Stimulated activated CD4-positive, alpha-beta T cell treated with anti-CD3 and anti-CD28 coated beads, TNF-alpha, amount 100 ng/mL, for 4 hours (primary cell): ENCODE measurements around the gene TMEM161A.
"Not testable (repeated sequence)": the region's sequence is repeated elsewhere in the genome, so short reads cannot be mapped to it uniquely, and the experiment has no call there.

Source experiments
- DNase-seq, 3 experiments: peaks; one replicate each; pipeline ENCODE4 v3.0.0-alpha.2; 2020; ENCODE audit warnings: low read depth in 3 of 3

TMEM161A gene

DNA sequence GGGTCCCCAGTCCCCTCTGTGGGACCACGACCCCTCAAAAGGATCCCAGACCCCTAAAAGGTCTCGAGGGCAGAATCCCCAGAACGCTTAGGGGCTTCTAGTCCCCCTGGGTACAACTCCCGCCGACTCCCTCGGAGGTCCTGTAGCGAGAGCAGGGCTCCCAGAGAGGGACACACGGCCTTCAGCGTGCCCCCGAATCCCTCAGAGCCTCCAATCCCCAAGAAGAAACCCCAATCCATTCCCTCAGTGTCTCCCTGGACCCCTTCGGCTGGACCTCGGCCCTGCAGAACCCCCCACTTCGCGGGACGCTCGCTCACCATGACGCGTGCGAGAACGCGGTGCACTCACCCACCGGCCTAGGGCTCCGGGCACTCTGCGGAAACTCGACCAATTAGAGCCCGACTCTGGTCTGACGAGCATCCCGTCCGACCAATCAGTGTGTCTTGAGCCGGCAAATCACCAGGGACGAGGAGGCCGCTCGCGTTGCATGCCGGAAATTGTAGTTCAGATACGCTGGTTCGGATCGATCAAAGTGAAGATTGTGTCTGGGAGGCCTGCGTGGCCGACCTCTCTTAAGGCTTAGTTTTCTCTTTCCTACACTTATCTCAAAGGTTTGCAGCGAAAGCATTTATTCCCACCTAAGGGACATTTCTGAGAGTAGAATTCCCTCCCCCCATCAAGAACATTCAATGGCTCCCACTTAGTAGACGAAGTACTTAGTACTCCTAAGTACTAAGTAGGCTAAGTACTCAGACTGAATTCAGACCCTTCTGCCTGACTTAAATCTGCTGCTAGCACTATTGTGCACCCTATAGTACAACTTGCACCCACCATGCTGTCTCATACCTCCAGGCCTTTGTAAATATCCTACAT is at the start of gene TMEM161A:
Gene TMEM161A (minus strand): TSS at position 370 of the 873 bp plus-strand sequence. CDS start 50 bp downstream, at position 320.
- peak; percentile 89 to 93 (median 93) for DNase-seq

DNA sequence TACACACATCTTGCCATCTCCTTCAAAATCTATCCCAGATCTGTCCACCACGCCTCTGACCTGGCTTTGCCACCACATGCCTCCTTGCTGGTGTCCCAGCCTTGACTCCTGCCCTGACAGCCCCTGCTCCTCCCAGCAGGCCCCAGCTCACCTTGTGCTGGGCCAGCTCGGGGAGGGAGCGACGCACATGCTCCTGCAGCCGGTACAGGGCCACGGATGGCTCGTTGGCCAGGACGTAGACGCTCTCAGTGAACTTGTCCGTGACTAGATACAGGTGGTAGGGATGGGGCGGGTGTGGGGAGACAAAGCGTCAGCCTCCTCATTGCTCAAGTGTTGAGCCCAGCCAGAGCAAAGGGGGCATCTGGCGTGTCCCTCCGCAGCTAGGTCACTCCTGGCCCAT is 48.5 kb upstream of the TMEM161A start:
- no peak for DNase-seq

DNA sequence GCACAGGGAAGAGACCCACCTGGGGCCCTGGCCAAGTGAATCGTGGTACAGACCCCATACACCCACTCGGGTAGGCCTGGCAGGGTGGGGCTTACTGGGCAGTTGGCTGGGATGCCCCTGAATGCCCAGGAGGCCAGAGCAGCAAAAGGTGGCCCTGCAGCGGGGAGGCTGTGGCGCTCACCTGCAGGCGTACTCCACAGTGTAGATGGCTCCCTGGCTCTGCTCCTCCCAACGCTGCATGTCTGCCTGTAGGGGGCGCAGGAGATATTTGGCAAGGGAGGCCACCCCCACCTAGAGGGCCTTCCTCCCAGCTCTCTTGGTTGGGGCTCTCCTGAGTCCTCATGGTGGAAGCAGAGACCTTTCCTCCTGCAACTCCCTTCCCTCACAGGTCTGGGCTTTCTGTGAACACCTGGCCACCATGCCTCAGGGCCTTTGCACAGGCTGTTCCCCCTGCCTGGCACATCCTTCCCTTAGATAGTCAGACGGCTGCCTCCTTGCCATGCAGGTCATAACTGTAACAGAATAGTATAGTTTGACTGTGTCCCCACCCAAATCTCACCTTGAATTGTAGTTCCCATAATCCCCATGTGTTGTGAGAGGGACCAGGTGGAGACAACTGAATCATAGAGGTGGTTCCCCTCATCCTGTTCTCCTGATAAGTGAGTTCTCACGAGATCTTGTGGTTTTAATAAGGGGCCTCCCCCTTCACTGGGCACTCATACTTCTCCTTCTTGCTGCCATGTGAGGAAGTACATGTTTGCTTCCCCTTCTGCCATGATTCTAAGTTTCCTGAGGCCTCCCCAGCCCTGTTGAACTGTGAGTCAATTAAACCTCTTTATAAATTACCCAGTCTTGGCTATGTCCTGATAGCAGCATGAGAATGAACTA is 47.8 kb upstream of the TMEM161A start:
- peak in 2 of 3 experiments; percentile 22 to 39 for DNase-seq

DNA sequence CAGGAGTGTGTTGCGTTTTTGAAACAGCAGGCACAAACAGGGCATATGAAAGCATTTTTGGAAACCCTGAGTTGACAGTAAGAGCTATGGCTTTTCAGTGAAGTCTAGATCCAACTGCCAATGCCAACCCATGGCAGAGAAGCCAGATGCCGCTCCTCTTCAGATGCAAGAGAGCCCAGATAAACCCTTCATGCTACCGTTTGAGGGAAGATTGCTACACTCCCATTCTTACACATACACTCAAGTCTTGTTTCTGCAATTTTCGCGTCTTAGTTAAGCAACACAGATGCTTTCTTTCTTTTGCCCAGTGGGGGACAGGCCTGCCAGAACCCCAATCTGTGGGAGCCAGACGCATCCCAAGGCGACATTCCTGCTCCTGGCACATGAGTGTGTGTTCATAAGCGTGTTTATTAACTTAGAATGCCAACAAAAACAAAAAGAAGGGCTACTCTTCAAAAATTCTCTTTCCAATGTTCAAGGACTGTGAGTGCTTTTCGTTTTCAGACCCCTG is 43.3 kb upstream of the TMEM161A start:
- DNase-seq = no peak

DNA sequence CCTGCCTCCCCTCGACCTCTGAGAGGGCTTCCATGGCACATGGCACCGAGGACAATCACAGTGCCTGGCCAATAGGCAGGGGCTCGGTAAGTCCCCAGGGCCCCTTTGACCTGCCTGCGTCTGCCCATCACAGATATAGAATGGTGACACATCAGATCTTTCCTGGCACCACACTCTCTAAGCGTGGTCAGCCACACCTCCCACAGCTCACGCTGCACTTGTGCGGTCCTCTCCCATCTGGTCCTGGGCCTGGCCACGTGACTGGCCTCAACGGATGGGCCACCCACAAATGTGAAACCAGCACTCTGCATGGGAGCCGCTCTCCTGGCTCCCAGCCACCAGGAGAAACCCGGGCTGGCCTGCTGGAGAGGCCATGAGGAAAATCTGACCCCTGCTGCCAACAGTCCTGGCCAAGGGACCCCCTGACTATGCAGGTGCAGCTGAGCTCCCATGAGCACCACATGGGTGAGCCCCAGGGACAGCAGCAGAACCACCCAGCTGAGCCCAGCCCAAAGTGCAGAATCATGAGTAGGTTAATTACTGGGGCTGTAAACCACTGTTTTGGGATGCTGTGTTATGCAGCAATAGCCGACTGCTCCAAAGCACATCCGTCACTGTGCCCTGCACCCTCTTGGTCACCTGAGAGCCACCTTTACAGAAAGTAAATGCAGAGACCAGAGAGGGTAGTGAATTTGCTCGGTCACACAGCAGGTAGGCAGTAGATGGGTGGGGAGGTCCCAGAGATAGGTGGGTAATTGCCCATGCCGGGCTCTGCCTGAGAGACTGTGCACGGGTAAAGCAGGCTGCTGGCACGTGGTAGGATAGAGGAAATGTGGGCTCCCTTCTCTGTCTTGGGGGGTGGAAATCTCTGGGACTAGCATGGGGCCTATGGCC is 41.5 kb upstream of the TMEM161A start:
- no peak for DNase-seq

DNA sequence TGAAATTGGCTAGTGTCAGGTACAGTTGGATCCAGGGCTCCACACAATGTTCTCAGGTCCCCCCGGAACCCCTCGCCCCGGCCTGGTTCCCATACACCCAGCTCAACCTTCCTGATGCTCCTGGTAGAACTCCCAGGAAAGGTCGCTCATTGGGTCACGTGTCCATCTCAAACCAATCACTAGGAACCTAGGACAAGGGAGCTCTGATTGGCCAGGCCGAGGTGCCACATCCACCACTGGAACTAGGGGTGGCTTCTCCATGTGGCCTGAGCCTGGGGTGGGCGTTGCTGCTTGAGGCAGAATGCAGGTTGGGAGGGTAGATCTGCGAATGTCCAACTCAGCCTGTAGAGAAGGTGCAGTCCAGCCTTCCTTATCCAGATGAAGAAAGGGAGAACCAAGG is 38.7 kb upstream of the TMEM161A start:
- DNase-seq = no peak

DNA sequence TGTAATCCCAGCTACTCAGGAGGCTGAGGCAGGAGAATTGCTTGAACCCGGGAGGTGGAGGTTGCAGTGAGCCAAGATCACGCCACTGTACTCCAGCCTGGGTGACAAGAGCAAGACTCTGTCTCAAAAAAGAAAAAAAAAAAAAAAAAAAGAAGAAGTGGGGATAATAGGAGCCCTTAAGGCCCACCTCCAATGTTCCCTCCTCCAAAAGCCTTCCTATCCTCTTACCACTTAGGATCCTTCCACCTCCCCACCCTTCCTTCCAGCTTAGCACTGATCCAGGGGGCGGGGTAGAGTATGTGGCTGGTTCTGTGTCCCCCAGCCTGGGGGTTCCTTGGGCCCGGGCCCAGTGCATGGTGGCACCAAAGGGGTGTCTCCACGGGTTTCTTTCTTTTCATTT is 35.0 kb upstream of the TMEM161A start:
- DNase-seq = not testable (repeated sequence)

DNA sequence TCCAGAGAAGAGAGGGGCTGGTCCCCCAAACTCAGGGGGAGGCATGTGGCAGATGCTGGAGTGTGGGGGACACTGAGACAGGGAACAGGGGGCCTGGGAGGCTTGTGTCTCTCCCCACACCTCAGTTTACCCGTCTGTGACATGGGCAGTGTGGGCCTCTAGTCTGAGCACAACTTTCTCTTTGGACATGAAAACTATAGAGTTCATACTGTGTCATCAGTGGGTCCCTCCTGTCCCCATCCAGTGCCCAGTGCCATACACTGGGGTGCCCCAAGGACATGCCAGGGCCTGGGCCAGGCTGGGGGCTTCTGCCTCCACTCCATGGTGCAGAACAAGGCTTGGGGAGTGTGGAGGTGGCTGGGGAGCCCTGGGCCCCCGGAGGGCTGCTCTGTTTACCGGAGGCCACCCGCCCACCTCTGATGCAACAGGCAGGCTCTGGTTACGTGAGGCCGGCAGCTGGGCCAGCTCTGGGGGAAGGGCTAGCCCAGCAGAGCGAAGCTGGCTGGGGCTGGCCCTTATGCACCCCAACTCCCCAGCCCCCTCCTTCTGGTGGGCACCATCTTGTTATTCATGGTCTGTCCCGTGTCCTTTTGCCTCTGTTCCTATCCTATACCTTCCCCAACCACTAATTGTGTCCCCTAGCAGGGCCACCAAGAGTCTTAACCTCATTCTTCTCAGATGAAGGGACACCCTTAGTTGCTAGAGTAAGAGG is 33.7 kb upstream of the TMEM161A start:
- no peak for DNase-seq

DNA sequence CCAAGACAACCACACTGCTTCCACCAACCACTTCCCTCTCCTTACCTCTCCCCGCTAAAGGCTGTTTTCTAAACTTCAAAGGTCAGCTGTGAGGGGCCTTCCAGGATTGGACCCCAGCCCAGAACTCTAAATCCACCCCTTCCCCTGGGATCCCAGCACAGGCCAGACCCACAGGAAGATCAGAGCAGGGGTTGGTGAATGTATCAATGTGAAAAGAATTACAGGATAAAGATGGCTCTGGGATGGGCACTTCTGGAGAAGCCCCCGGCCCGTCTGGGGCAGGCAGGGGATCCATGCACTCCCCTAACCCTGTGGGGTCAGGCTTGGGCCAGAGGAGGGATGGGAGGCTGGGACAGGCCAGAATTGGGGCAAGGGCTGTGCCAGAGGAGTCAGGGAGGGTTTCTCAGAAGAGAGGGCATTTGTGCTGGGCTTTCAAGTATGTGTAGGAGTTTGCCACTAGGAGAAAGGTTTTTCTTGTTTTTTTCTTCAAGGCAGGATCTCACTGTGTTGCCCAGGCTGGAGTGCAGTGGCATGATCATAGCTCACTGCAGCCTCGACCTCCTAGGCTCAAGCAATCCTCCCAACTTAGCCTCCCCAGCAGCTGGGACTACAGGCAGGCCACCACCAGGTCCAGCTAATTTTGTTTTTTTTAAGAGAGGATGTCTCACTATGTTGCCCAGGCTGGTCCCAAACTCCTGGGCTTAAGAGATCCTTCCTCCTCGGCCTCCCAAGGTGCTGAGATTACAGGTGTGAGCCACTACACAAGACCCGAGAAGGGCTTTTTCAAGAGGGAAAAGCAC is 32.8 kb upstream of the TMEM161A start:
- DNase-seq = no peak

DNA sequence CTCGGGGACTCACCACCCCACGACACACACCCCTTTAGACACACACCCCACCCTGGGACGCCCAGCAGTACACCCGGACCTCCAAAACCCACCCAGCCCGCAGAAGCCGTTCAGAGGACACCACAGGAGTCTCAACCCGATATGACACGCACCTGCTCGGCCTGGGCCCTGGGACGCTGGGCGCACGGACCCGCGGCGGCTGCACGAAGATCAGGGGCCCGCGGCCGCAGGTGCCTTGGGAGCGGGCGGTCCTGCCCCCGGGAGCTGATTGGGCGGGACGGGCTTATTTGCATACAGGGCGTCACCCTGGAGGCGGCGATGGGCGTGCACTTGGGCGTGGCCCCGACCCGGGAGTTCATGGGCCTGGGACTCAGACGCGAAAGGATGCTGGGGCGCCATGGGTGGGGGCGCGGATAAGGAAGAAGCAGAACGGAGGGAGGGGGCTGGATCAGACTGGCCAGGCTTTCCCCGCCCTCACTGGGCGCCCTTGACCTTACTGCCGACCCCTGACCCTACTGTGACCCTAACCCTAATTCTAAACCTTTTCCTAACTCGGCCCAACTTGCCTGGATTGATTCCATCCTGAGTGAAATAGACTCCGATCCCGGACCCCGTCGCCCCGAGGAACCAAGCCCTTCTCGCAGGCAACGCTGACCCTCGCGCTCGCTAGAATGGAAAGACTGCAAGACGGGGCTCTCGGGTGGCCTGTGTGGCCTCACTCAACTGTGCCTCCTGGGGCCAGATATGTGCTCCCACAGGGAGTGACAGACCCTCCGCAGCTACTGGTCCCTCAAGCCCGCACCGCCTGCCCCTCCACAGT is 32.0 kb upstream of the TMEM161A start, which contains the start of gene MEF2B:
Gene MEF2B (minus strand): TSS at position 211 of the 820 bp plus-strand sequence. CDS start 19,528 bp downstream, outside the sequence.
- DNase-seq = peak; percentile 57 to 64 (median 62)

DNA sequence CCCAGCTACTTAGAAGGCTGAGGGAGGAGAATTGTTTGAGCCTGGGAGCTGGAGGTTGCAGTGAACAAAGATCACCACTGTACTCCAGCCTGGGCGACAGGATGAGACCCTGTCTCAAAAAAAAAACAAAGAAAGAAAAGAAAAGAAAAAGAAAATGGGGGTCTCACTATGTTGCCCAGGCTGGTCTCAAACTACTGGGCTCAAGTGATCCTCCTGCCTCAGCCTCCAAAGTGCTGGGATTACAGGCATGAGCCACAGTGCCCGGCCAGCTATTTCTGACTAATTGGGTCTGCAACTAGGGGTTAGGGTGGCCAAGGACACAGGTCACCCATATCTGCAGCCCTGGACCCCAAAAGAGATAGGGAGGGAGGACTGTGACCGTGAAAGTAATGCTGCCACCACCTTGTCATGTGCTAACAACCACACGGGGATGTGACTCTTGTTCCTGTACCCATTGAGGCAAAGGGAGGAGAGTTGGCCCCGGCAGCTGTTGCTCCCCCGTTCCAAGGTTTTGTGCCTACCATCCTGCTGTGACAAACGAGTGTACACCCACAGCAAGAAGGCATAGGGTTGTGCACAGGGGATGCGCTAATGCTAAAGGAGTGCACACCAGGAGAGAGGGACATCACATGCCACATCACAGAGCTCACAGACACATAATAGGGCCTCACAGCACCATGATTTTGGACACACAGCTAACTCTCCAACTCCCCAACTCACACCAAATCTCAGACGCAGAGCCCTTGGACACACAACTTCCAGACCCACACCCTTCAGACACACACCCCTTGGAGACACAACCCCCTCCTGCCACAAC is 31.2 kb upstream of the TMEM161A start:
- DNase-seq = no peak

DNA sequence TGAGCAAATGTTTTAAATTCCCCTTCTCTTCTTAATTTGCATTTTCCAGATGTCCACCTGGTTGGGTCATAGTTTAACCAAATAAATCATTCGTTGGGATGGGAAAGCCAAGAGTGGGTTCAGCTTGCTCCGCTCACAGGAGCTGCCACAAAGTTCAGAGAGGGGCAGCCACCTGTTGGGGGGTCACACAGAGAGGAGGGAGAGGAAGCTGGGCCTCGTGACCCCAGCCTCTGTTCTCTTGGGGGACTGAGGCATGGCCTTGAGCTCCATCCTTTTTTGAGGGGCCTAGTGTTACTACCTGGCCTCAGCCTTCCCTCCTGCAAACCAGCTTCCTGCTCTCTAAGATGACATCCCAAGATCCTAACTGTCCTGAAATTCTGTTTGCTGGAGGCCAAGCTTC is 29.3 kb upstream of the TMEM161A start:
- DNase-seq = no peak

DNA sequence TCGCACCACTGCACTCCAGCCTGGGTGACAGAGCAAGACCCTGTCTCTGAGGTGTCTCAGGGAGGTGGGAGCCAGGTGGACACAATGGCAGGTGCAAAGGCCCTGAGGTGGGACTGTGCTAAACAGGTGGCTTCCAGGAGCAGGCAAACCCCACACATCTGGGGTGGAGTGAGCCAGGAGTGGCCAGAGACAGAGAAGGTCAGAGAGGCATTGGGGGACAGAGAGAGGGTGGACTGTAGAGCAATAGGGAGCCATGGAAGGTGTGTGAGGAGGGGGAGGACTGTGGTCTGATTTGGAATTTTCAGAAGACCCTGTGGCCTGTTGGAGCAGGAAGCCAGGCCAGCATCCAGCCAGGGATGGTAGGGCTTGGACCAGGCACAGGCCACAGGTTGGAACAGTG is 27.1 kb upstream of the TMEM161A start:
- DNase-seq = no peak

DNA sequence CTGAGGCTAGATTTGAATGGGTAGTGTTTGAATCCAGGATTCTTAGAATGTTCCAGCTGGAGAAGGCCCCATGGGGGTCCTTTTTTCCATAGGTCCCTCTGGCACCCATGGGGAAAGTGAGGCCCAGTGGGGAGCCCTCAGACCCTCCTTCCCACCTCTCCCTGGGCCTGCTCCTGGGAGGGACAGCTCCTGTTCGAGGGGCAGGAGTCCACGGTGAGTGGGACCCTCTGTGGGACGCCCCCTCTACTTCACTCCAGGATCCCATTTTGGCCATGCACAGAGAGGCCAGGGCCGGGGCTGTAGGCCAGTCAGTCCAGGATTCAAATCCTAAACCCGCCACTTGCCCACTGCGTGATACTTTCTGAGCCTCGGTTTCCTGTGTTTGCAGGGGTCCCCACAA is 24.2 kb upstream of the TMEM161A start:
- DNase-seq = no peak

DNA sequence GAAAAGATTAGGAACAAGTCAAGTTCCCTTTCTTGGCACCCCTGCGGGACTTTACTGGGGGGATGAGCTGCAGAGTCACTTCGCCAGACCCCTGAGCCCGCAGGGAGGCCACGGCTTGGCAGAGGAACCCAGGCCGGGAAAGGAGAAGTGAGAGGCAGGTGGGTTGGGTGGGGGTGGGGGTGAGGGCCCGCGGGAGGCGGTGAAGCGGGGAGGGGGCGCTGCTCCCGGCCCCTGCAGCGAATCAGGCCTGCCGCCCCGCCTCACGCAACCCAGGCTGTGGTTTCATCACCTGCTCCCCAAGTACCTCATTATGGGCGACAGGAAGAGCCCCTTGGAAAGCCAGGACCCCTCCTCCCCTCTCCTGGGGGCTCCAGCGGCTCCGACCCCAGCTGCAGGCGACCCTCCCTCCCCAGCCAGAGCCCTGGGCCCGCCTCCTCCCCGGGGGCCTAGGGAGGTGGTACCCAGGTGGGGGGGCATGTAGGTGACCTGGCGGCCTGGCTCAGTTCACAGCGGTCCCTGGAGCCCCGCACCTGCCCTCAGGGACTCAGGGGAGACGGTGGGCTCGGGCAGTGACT is 22.3 kb upstream of the TMEM161A start:
- no peak for DNase-seq

DNA sequence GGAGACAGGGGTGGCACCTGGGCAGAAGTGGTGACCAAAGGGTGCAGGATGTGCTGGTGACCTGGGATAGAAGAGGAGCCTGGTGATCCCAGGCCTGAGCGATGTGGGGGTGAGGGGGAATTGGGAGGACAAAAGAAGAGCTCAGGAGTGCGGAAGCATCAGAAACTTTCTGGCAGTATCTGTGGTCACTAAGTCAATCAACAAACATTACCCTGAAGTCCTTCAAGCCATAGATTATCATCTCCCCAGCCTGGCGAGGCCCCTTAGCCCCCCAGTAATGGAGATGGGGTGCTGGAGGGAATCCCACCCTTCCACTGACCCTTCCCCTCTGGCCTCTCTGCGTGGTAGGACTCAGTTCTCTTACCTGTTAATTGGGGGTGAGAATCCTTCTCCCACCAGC is 21.3 kb upstream of the TMEM161A start:
- no peak for DNase-seq

DNA sequence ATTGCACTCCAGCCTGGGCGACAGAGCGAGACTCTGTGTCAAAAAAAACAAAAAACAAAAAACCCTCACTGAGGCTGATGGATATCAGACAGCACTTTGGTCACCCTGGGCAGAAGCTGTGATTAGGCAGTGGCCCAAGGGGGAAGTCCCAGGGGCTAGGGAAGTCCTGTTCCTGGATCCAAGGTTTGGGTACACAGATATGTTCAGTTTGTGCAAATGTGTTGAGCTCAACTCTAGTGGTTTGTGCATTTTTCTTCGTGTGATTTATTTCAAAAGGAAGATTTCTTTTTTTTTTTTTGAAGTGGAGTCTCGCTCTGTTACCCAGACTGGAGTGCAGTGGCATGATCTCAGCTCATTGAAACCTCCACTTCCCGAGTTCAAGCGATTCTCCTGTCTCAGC is 19.5 kb upstream of the TMEM161A start:
- DNase-seq = no peak
